Measurements from ENCODE around the gene GOLT1B. TPM values are rescaled to one million over a fixed set of nuclear protein-coding genes. Genes with fewer than 3 reads are reported as not detected.
A peak's percentile ranks its signal among the peaks of the same experiment; 100 is the strongest.

Gene GOLT1B
- total RNA-seq, 4 donors from 2014 or later: 11.8 to 24.7 (median 21.6) TPM

GRCh38 chr12:21502164-21502496 is 541 bp downstream of the GOLT1B start:
- Histone ChIP-seq H3K27ac (replicated peaks in 1 of 4) (peak overlapping the region; percentile 82 to 93 (median 86)), H3K9me3 (no peaks in the 10 kb centered on the region), H3K27me3 (no peaks in the 10 kb centered on the region), H3K4me1 (peaks cover 27 to 58% (median 43%) of the 10 kb centered on the region in 4 donors), H3K4me3 (peak overlapping the region; percentile 76 to 96 (median 86)), H3K36me3 (peaks cover 7 to 21% (median 17%) of the 10 kb centered on the region in 4 donors)
- 1% methylated on average over 14 of the region's 14 CpGs for WGBS
- intact Hi-C loops (cut with DNase I): loop anchor here (5.0 kb wide), 2 partner anchors 155 to 180 kb away; partner anchors contain the start of gene LDHB
- no peak for DNase-seq (ENCODE audit: extremely low spot score)
- TF ChIP-seq POLR2A (IDR thresholded peaks at IDR 0.05; ENCODE audit: low read depth) (no peak), CTCF (IDR thresholded peaks at IDR 0.05) (no peak), EP300 (IDR thresholded peaks at IDR 0.05) (no peak), POLR2AphosphoS5 (IDR thresholded peaks at IDR 0.05) (no peak)

GRCh38 chr12:21502872-21503271 is 1.3 kb downstream of the GOLT1B start:
- Histone ChIP-seq H3K27me3 (no peaks in the 10 kb centered on the region), H3K4me1 (peaks cover 27 to 58% (median 43%) of the 10 kb centered on the region in 4 donors), H3K4me3 (peak overlapping the region; percentile 0 to 96 (median 86)), H3K9me3 (no peaks in the 10 kb centered on the region), H3K36me3 (peaks cover 0 to 17% (median 11%) of the 10 kb centered on the region in 4 donors), H3K27ac (replicated peaks in 1 of 4) (no peak overlapping the region)
- intact Hi-C loops (cut with DNase I): loop anchor here (5.0 kb wide), 2 partner anchors 154 to 179 kb away; partner anchors contain the start of gene LDHB
- no peak for DNase-seq (ENCODE audit: extremely low spot score)
- no peak for TF ChIP-seq EP300 (IDR thresholded peaks at IDR 0.05)
- no peak for TF ChIP-seq CTCF (IDR thresholded peaks at IDR 0.05)
- TF ChIP-seq POLR2A (IDR thresholded peaks at IDR 0.05; ENCODE audit: low read depth): no peak
- no peak for TF ChIP-seq POLR2AphosphoS5 (IDR thresholded peaks at IDR 0.05)
- 92% methylated on average over 1 of the region's 1 CpG for WGBS

- Histone ChIP-seq H3K4me1 (peaks cover 10 to 35% (median 27%) of the 10 kb centered on the region in 4 donors), H3K4me3 (no peak overlapping the region), H3K27ac (replicated peaks in 1 of 4) (no peak overlapping the region), H3K27me3 (no peaks in the 10 kb centered on the region), H3K36me3 (peaks cover 0 to 19% (median 9%) of the 10 kb centered on the region in 4 donors), H3K9me3 (no peaks in the 10 kb centered on the region)
- TF ChIP-seq EP300 (IDR thresholded peaks at IDR 0.05): no peak
- TF ChIP-seq POLR2A (IDR thresholded peaks at IDR 0.05; ENCODE audit: low read depth): no peak
- no peak for TF ChIP-seq CTCF (IDR thresholded peaks at IDR 0.05)
- no peak for TF ChIP-seq POLR2AphosphoS5 (IDR thresholded peaks at IDR 0.05)
- intact Hi-C loops (cut with DNase I): no loop called here
- WGBS: 25% methylated on average over 2 of the region's 2 CpGs
- DNase-seq (ENCODE audit: extremely low spot score): no peak
Observed at GRCh38 chr12:21505888-21506287, 4.3 kb downstream of the GOLT1B start.

- WGBS: 85% methylated on average over 2 of the region's 2 CpGs
- H3K27me3 ChIP-seq: no peaks in the 10 kb centered on the region
- H3K27ac ChIP-seq (replicated peaks in 1 of 4): no peak overlapping the region
- intact Hi-C loops (cut with DNase I): no loop called here
- no peak for TF ChIP-seq EP300 (IDR thresholded peaks at IDR 0.05)
- TF ChIP-seq POLR2AphosphoS5 (IDR thresholded peaks at IDR 0.05): no peak
- TF ChIP-seq POLR2A (IDR thresholded peaks at IDR 0.05; ENCODE audit: low read depth): no peak
- TF ChIP-seq CTCF (IDR thresholded peaks at IDR 0.05): no peak
- peaks cover 5 to 25% (median 19%) of the 10 kb centered on the region in 4 donors for H3K4me1 ChIP-seq
- peaks cover 3 to 36% (median 17%) of the 10 kb centered on the region in 4 donors for H3K36me3 ChIP-seq
- no peaks in the 10 kb centered on the region for H3K9me3 ChIP-seq
- no peak overlapping the region for H3K4me3 ChIP-seq
- no peak for DNase-seq (ENCODE audit: extremely low spot score)
Observed at GRCh38 chr12:21507849-21508248, 6.3 kb downstream of the GOLT1B start.

GRCh38 chr12:21509768-21510167 is 8.2 kb downstream of the GOLT1B start:
- no peak overlapping the region for H3K27ac ChIP-seq (replicated peaks in 1 of 4)
- no peaks in the 10 kb centered on the region for H3K27me3 ChIP-seq
- H3K36me3 ChIP-seq: peaks cover 5 to 53% (median 32%) of the 10 kb centered on the region in 4 donors
- no peaks in the 10 kb centered on the region for H3K9me3 ChIP-seq
- TF ChIP-seq POLR2A (IDR thresholded peaks at IDR 0.05; ENCODE audit: low read depth): no peak
- TF ChIP-seq CTCF (IDR thresholded peaks at IDR 0.05): no peak
- TF ChIP-seq EP300 (IDR thresholded peaks at IDR 0.05): no peak
- TF ChIP-seq POLR2AphosphoS5 (IDR thresholded peaks at IDR 0.05): no peak
- H3K4me3 ChIP-seq: no peak overlapping the region
- DNase-seq (ENCODE audit: extremely low spot score): no peak
- peaks cover 0 to 8% (median 2%) of the 10 kb centered on the region in 4 donors for H3K4me1 ChIP-seq
- intact Hi-C loops (cut with DNase I): no loop called here
- 46% methylated on average over 2 of the region's 2 CpGs for WGBS
